HG03439 (cell line): ENCODE measurements around the gene KRTAP13-1.

Experiments used
- ATAC-seq: cut with Tn5 transposase; IDR thresholded peaks from one replicate; pipeline ENCODE4 v1.9.1; 2021; ENCODE audit warnings: mild to moderate bottlenecking, moderate library complexity; ENCODE audit not compliant: unreplicated experiment

The KRTAP13-1 gene

GRCh38 chr21:30395731-30396130 lies at the start of gene KRTAP13-1:
Gene KRTAP13-1 (plus strand): TSS chr21:30396031. CDS start chr21:30396087, 56 bp downstream.
- ATAC-seq = no peak

- no peak for ATAC-seq
These were observed 47.3 kb upstream of the KRTAP13-1 start, which contains the start of gene KRTAP23-1 for GRCh38 chr21:30348506-30348905. Gene KRTAP23-1 (minus strand): TSS chr21:30348606. CDS start chr21:30348606, 0 bp downstream.

GRCh38 chr21:30349572-30349971 lies 46.3 kb upstream of the KRTAP13-1 start:
- ATAC-seq = no peak

- ATAC-seq = no peak
These were observed 44.3 kb upstream of the KRTAP13-1 start for GRCh38 chr21:30351534-30351933.

GRCh38 chr21:30354308-30355005 lies 41.4 kb upstream of the KRTAP13-1 start:
- ATAC-seq = no peak

GRCh38 chr21:30355906-30356305 lies 39.9 kb upstream of the KRTAP13-1 start:
- no peak for ATAC-seq

GRCh38 chr21:30372139-30372770 lies 23.6 kb upstream of the KRTAP13-1 start, which contains the start of gene KRTAP13-2:
Gene KRTAP13-2 (minus strand): TSS chr21:30372271. CDS start chr21:30372213, 58 bp downstream.
- ATAC-seq = no peak

GRCh38 chr21:30382201-30382600 lies 13.6 kb upstream of the KRTAP13-1 start:
- ATAC-seq = no peak

- no peak for ATAC-seq
These were observed 4.3 kb upstream of the KRTAP13-1 start for GRCh38 chr21:30391492-30392025.

- ATAC-seq = no peak
These were observed 13.1 kb downstream of the KRTAP13-1 start for GRCh38 chr21:30408782-30409494.

GRCh38 chr21:30415993-30416392 lies 20.2 kb downstream of the KRTAP13-1 start:
- no peak for ATAC-seq

GRCh38 chr21:30425826-30426225 lies 30.0 kb downstream of the KRTAP13-1 start, which contains the start of gene KRTAP13-3:
Gene KRTAP13-3 (minus strand): TSS chr21:30425926. CDS start chr21:30425912, 14 bp downstream.
- ATAC-seq = no peak

- no peak for ATAC-seq
These were observed 30.9 kb downstream of the KRTAP13-1 start for GRCh38 chr21:30426731-30427130.

- ATAC-seq = no peak
These were observed 34.4 kb downstream of the KRTAP13-1 start, which contains the start of gene KRTAP13-4 for GRCh38 chr21:30430170-30430655. Gene KRTAP13-4 (plus strand): TSS chr21:30430220. CDS start chr21:30430276, 56 bp downstream.

- ATAC-seq = no peak
These were observed 38.3 kb downstream of the KRTAP13-1 start for GRCh38 chr21:30434033-30434631.

GRCh38 chr21:30437010-30437565 lies 41.3 kb downstream of the KRTAP13-1 start:
- no peak for ATAC-seq

- ATAC-seq = no peak
These were observed 44.1 kb downstream of the KRTAP13-1 start, which contains the start of gene KRTAP15-1 for GRCh38 chr21:30439975-30440374. Gene KRTAP15-1 (plus strand): TSS chr21:30440275. CDS start chr21:30440328, 53 bp downstream.

GRCh38 chr21:30443226-30443625 lies 47.4 kb downstream of the KRTAP13-1 start:
- ATAC-seq = no peak

GRCh38 chr21:30444204-30444603 lies 48.4 kb downstream of the KRTAP13-1 start:
- no peak for ATAC-seq
